ENCODE data around the gene CCDC7.
"Not testable (repeated sequence)": the region's sequence is repeated elsewhere in the genome, so short reads cannot be mapped to it uniquely, and the experiment has no call there.

CCDC7 gene

DNA sequence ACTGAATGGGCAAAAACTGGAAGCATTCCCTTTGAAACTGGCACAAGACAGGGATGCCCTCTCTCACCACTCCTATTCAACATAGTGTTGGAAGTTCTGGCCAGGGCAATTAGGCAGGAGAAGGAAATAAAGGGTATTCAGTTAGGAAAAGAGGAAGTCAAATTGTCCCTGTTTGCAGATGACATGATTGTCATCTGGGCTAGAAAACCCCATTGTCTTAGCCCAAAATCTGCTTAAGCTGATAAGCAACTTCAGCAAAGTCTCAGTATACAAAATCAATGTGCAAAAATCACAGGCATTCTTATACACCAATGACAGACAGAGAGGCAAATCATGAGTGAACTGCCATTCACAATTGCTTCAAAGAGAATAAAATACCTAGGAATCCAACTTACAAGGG is 116.8 kb downstream of the CCDC7 start:
- not testable (repeated sequence) for DNase-seq (ENCODE audit: low read depth)

DNA sequence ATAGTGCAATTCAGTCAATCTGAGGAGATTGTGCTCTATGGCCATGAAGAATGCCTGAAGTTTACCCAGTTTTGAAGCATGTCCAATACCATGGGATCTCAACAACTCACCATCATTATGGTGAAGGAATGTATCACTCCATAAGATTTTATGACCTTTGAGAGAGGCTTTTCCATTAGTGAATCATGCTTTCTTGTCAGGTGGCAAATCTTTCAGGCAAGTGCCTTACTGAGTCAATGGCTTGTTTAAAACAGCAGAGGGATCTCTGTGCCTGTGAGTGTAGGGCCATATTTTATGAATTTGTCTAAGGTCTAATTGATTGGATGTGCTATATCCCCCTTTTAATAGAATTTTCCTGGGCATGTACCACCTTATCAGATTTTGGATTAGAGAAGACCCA is 131.5 kb downstream of the CCDC7 start:
- no peak for DNase-seq (ENCODE audit: low read depth)

GRCh38 chr10:32582946-32583345 is 137.0 kb downstream of the CCDC7 start:
- peak; percentile 4 for DNase-seq (ENCODE audit: low read depth)

DNA sequence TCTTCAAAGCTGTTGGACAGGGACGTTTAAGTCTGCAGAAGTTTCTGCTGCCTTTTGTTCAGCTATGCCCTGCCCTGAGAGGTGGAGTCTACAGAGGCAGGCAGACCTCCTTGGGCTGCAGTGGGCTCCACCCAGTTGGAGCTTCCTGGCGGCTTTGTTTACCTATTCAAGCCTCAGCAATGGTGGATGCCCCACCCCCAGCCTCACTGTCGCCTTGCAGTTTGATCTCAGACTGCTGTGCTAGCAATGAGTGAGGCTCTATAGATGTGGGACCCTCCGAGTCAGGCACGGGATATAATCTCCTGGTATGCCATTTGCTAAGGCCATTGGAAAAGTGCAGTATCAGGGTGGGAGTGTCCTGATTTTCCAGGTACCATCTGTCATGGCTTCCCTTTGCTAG is 152.1 kb downstream of the CCDC7 start:
- not testable (repeated sequence) for DNase-seq (ENCODE audit: low read depth)

DNA sequence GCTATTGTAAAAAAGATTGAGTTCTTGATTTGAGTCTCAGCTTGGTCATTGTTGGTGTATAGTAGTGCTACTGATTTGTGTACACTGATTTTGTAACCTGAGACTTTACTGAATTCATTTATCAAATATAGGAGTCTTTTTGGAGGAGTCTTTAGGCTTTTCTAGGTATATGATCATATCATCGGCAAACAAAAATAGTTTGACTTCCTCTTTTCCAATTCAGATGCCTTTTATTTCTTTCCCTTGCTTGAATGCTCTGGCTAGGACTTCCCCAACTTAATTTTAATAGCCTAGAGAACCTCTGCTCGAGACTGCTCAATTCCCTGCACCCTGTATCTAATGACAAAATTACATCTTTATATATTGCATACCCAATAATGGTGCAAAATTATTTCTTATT is 154.4 kb downstream of the CCDC7 start:
- DNase-seq (ENCODE audit: low read depth), result no peak

- not testable (repeated sequence) for DNase-seq (ENCODE audit: low read depth)
Measured at GRCh38 chr10:32601562-32601961, 155.6 kb downstream of the CCDC7 start.

DNA sequence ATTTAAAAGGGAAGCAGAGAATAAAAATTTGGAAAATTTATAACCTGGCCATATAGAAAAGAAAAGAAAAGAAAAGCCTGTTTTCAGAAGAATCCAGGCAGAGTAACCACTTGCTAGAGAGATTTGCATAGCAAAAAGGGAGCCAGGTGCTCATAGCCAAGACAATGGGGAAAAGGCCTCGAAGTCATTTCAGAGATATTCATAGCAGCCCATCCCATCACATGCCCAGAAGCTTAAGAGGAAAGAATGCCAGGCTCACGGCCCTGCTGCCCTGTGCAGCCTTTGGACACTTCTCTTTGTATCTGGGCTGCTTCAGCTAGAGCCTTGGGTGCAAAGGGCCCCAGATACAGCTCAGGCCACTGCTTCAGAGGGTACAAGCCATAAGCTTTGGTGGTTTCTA is 159.8 kb downstream of the CCDC7 start:
- DNase-seq (ENCODE audit: low read depth), result no peak

DNA sequence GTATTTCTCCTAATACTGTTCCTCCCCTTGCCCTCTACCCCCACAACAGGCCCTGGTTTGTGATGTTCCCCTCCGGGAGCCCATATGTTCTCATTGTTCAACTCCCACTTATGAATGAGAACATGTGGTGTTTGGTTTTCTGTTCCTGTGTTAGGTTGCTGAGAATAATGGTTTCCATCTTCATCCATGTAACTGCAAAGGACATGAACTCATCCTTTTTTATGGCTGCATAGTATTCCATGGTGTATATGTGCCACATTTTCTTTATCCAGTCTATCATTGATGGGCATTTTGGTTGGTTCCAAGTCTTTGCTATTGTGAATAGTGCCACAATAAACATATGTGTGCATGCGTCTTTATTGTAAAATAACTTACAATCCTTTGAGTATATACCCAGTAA is 164.6 kb downstream of the CCDC7 start:
- not testable (repeated sequence) for DNase-seq (ENCODE audit: low read depth)

DNA sequence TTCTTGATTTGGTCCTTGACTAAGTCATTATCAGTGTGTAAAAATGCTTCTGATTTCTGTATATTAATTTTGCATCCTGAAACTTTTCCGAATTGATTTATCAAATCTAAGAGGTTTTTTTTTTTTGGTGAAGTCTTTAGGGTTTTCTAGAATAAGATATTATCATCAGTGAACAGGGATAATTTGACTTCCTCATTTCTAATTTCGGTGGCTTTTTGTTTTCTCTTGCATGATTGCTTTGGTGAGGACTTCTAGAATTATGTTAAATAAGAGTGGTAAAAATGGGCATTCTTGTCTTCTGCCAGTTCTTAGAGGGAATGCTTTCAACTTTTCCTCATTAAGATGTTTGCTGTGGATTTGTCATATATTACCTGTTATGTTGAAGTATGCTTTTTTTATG is 170.5 kb downstream of the CCDC7 start:
- no peak for DNase-seq (ENCODE audit: low read depth)

GRCh38 chr10:32618482-32618881 is 172.5 kb downstream of the CCDC7 start:
- no peak for DNase-seq (ENCODE audit: low read depth)

DNA sequence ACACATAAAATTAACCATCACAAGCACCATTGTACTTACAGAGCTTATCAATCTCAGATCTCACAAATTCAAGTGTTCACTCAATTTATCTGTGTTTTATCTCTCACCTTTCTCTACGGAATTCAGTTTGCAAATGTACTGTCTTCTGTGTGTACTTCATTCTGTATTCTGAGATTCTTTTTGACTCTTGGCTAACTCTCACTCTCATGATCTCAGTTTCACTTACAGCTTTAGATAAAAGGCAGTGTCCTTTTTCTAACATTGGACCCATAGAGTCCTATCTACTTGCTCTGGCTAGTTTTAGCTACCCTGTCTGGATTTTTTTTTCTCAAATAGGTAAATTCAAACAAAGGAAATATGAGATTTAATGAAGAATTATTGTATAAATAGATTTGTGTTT is 176.0 kb downstream of the CCDC7 start:
- no peak for DNase-seq (ENCODE audit: low read depth)

DNA sequence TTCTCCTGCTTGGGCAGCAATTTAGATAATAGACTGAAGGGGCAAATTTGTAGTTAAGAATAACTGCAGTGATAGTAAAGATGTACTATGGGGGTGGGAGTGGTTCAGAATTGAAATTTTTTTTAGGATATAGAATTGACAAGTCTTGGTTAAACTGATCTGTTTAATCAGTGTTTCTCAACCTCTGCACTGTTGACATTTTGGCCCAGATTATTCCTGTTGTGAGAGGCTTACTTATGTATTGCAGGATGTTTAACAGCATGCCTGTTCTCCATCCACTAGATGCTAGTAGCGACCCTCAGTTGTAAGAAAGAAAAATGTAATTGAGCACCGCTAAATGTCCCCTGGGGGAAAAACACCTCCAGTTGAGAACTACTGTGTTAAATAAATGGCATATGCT is 176.5 kb downstream of the CCDC7 start:
- DNase-seq (ENCODE audit: low read depth), result no peak

DNA sequence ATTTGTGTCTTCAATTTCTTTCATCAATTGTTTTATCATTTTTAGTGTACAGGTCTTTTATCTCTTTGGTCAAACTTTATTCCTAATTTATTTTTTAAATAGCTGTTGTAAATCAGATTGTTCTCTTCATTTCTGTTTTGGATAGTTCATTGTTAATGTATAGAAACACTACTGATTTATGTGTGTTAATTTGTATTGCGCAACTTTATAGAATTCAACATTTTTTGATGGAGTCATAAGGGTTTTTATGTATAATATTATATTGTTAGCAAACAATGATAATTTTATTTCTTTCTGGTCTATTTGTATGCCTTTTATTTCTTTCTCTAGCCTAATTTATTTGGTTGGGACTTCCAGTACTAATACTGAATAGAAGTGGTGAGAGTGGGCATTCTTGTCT is 181.2 kb downstream of the CCDC7 start:
- DNase-seq (ENCODE audit: low read depth), result no peak

DNA sequence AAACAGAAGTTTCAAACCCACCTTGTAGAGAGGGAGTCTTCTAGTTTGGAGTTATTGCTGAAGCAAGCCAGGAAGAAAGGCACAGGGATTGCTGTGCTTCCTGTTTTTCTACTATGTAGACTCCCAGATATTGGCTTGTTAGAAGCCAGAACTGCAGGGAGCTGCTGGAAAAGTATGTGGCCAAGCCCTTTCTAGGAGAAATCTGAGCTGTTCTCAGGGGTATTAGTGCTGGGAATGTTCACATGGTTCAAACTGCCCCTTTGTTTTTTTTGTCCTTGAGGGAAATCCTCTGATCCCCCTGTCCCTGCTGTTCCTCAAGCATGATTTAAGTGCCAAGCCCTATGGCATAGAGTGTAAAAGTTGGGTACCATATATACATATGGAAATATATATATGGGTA is 184.0 kb downstream of the CCDC7 start:
- DNase-seq (ENCODE audit: low read depth), result no peak

GRCh38 chr10:32646535-32646934 is 200.6 kb downstream of the CCDC7 start:
- no peak for DNase-seq (ENCODE audit: low read depth)

DNA sequence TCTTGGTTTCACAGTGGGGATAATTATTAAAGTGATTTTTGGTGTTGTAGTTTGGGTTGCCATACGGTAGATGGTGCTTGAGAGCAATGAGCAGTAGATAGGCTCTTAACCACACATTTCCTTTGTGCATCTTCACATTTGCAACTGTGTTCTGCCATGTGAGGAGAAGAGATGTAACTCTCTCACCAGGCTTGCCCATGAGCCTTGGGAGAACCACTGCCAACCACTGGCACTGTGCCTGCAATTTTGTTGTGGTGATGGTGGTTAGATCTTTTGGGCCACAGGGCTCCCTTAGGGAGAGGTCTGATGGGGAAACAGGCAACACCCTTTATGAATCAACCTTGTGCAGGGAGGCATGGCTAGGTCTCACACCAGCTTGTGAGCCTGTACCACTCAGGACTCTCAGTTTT is 204.3 kb downstream of the CCDC7 start:
- no peak for DNase-seq (ENCODE audit: low read depth)

- DNase-seq (ENCODE audit: low read depth), result not testable (repeated sequence)
Measured at GRCh38 chr10:32657430-32657829, 211.5 kb downstream of the CCDC7 start.

DNA sequence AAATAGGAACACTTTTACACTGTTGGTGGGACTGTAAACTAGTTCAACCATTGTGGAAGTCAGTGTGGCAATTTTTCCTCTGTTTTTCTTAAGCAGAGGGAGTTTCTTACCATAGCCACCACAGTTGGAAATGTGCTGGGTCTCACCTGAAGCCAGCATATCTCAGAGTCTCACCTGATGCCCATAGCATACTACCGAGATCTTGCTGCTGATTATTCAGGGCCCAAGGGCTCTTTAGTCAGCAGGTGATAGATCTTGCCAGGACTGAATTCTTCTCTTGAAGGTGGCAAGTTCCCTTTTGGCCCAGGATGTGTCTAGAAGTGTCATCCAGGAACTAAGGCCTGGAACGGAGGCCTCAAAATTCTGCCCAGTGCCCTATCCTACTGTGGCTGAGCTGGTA is 215.4 kb downstream of the CCDC7 start:
- DNase-seq (ENCODE audit: low read depth), result no peak

DNA sequence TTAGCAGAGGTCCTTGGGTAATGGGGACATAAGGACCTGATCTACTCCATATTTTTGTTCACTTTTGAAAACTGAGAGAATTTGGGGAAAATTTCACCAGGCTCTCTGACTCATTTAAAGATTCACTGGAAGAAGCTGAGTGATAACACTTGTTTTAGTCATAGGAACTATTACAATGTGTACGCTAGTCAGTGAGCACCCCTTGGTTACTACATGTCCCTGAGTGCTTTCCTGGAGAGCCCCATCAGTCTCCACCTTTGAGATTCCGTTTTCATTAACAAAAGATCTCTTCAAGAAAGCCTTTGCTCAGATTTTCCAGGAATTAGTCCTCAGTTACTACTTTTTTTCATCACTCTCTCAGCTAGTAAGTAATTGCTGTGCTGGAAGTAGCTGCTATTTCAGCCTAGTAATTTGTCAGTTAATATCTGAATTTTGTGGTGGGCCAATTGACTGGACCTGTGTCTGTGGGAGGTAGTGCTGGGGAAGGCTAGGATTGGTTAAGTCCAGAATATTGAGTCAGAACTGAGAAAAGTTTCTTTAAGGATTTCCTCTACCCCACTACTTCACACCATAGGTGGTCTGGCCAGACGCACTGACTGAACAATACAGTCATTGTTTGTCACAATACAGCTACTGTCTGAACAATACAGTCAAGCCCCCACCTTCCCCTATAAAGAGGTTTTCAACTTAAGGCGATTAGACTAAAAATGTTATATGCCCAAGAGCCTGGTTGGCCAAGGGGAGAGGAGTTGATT is 235.0 kb downstream of the CCDC7 start:
- peak; percentile 1 for DNase-seq (ENCODE audit: low read depth)

GRCh38 chr10:32684291-32684690 is 238.4 kb downstream of the CCDC7 start:
- no peak for DNase-seq (ENCODE audit: low read depth)

DNA sequence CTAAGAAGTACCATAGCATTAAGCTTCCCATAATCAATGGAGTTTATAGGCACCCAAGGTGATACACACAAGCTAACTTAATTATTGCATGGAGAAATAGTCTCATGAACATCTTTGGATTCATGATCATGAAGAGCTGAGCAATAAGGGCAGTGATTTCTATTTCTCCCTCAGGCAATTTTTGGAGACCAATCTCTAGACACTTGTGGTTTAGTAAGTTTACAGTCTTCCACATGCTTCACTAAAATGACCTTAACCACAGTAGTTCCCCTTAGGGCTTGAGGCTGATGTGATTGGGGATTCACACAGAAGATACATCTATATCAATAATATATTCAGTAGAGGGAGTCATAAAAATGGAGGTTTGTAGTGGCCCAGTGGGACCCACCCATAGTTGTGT is 241.2 kb downstream of the CCDC7 start:
- no peak for DNase-seq (ENCODE audit: low read depth)

DNA sequence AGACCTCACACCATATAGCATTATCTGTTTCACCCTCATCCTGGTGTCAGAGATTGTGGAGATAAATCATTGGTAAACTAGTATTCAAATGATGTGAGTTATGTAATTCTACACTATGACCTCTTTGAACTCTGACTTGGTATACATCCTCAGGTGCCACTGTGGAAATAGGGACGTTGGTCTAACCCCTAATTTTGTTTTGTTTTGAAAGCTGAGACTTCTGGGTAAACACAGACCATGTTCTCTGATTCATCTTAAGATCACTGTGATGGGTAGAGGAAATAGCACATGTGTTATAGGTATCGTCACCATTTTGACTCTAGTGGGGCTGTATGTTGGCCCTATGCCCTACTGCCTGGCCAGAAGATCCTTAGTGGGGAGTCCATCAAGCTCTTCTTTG is 241.6 kb downstream of the CCDC7 start:
- no peak for DNase-seq (ENCODE audit: low read depth)

- DNase-seq (ENCODE audit: low read depth), result peak; percentile 52
Measured at GRCh38 chr10:32692174-32692573, 246.2 kb downstream of the CCDC7 start.

GRCh38 chr10:32693441-32693979 is 247.6 kb downstream of the CCDC7 start:
- no peak for DNase-seq (ENCODE audit: low read depth)

Measured in iris pigment epithelial cell (primary cell).